ENCODE measurements around the gene MGA. TPM values are rescaled to one million over a fixed set of nuclear protein-coding genes. Genes with fewer than 3 reads are reported as not detected.

The MGA gene
- total RNA-seq, 1 donor from 2014 or later, result 65.2 TPM

DNA sequence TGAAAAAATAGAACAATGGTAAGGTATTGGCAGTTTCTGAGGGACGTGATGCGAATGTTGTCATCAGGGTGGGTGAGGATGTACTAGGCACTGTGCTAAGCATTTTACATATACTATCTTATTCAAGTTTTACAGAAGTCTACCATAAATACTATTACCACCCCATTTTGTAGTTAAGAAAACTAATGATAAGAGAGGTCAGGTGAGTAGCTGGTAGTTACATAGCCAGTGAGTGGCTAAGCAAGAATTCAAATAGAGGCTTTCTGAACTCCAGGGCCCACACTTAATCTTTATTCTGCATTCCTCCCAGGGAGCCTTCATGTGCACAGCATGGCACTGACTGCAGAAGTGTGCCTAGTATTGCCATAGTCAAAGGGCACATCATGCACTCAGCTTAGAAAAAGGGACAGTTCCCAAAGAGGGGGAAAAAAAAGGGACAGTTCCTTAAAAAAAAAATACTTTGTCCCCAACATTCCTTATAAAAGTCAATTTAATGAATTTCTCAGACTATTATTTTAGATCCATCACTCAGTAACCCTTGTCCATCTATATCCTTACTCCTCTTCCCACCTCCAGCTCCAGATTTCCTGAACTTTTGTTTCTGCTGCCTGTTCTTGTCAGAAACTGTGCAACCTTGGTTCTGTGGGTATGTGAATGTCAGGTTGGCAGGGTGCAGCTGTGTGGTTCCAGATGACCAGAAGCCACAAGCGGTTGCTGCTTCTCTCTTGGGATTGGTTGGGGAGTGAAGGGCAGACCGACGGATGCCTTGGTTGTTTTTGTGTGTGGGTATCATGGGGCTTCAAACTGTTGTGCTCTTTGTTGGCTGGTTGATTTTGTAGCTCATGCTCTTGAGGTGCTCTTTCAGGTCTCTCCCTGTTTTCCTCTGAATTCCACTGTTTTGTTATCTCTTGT lies 122.4 kb downstream of the MGA start:
- no peak for DNase-seq (ENCODE audit: low spot score)

DNA sequence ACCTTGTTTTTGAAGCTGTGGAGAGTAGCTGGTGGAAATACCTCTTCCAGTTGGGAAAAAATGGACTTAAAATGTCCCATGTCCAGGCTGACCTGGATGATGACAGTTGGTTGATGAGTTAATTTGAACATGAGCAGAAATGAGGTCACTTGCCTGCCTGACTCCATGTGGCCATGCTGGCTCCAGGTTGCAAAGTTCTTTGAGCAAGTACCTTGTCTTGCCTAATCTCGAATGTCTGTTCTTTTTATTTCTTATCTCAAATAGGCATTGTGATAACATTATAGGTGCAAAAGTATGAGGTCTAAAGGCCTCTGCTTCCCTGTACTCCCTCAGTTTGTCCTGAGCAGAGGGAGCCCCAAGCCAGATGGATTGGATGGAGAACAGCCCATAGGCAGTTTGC lies 123.1 kb downstream of the MGA start:
- DNase-seq (ENCODE audit: low spot score), result no peak

DNA sequence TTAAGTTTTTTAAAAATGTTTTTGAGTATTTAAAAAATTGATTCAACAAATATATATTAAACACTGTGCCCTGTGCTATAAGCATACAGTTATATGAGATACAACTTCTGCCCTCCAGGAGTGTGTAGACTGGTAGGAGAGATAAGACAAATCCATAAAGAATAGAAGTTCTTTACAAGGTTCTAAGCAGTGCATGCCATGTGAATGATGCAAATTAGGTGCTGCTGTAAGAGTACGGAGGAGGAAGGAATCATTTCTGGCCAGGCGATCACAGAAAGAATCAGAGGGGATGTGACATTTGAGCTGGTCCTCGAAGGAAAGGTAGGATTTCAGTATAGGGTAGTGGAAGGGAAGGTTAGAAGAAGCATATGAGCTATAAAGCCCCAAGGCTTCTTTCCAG lies 128.1 kb downstream of the MGA start:
- DNase-seq (ENCODE audit: low spot score), result no peak

DNA sequence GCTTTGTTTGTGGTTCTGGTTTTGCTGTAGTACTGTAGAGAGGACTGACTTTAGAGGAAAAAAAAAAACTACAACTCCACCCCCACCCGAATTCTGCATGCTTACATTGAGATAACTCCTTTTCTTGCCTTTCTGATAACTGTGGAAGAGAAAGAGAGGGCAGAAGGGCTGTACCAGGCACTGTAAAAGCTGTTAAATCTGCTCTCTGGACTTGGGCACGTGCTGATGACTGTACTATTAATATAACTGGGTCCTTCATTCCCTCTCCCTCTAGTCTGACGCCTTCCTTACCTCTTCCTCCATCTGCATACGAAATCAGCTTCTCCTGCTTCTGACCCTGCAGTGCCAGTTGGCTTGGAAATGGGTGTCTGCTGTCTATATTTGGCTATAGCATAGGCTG lies 129.0 kb downstream of the MGA start:
- no peak for DNase-seq (ENCODE audit: low spot score)

DNA sequence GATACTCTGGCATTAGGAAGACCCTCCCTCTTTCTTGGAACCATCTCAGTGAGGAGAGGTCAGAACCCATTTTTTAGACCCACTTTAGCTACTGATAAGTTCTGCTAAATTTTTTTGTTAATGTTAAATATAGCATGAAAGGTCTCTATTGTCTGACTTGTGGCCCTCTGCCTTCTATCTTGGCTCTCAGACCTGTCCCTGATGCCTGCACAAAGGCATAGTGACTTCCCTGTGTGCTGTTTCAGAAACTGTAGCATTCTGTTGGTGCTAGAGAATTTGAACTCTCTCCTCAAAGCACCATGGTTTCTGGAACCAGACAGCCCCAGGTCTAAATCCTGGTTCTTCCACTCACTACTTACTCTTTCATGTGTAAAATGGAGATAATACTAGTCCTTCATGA lies 129.5 kb downstream of the MGA start:
- no peak for DNase-seq (ENCODE audit: low spot score)

DNA sequence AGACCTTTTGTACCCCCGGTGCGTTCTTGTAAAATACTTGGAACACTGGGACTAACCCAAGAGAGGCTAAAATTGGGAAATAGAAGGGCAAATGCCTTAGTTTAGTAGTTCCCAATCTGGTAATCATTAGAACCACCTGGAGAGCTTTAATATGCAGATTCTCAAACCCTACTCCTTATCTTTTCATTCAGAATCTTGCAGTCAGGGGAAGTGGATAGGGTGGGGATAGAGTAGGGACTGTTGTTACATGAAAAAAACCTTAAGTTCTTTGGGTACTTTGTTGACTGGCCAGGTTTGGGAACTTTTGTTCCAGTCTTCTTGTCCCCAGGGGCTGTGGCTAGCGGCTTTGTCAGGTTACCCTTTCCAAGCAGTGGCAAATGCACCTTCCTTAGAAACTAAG lies 130.0 kb downstream of the MGA start:
- DNase-seq (ENCODE audit: low spot score), result no peak

DNA sequence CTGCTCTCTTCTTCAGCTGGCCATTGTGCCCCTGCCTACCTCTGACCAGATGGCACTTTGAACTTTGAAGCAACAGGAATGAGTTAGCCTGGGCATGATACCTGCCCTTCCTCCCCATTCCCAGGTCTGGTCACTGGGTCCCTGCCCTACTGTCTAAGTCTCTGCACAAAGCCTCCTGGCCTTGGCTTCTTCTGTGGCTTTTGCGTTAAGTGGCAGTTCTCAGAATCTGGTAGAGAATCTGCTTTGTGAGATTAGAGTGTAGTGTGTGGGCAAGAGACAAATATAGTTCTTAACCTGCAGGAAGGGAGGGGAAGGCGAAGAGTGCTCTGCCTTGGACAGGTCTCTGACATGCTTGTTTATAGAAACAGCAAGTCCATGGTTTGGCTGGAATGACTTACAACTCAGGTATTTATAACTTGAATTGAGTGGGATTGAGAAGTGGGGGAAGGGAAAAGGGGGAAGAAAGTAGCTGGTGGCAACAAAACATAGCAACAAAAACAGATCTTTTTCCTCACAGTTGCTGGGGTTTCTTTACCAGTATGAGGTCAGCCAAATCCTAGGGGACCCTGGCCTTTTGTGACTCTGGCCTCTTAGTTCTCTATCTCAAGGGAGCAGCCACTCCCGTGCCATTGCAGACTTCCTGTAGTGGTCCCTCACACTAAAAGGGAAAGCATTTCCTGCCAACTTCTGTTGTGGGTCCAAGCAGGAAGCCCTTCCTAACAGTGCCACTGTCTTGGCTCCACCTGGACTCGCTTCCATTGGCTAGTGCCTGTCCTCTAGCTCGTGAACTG lies 130.7 kb downstream of the MGA start:
- no peak for DNase-seq (ENCODE audit: low spot score)

DNA sequence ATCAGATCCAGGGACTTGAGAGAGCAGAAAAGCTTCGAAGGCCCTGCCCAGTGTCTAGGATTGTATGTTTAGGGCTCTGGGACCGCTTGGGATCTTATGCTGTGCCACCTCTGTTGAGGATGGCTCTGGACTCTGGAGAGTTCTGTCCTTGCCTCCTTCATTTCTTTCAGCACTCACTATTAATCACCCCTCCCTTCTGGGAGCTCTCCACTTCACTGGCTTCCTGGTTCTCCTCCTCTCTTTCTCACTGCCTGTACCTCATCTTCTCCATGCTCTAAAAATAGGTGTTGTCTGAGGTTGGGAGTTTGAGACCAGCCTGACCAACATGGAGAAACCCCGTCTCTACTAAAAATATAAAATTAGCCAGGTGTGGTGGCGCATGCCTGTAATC lies 131.3 kb downstream of the MGA start:
- no peak for DNase-seq (ENCODE audit: low spot score)

DNA sequence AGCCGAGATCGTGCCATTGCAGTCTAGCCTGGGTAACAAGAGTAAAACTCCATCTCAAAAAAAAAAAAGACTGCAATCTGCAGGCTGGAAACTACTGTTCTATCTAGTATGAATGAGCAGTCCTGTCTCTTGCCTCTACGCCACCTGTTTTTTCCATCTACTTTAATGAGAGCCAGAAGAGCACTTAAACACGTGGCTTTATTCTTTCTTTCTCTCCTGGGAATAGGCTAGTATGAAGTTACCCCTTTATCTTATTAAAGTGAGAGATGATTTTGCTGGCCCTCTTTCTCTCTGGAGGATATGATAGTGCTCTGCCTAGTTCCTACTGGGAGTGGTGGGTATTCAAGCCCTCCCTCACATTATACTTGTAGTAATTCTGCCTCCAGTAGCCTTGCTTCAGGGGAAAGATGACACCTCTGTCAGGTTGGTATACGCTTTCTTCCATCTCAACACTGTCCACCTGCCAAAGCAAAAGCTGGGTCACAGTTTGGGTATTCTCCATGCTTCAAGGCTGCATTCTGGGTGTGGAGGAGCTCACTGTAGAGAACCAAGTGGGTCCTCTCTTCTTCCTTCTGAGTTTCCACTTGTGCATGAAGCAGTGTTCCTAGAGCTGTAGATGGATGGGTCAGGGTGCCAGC lies 131.9 kb downstream of the MGA start:
- DNase-seq (ENCODE audit: low spot score), result no peak

DNA sequence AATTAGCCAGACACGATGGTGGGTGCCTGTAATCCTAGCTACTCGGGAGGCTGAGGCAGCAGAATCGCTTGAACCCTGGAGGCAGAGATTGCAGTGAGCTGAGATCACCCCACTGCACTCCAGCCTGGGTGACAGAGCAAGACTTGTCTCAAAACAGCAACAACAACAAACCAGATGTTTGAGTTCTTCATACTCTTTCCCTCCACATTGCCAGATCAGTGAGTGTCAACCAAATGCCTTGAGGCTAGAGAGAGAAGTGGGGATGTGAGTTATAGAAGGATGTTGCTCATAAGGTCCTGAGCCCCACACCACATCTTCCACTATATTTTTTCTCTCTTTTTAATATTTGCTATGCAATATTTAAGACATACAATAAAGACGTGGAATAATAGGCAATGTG lies 133.9 kb downstream of the MGA start:
- DNase-seq (ENCODE audit: low spot score), result no peak

DNA sequence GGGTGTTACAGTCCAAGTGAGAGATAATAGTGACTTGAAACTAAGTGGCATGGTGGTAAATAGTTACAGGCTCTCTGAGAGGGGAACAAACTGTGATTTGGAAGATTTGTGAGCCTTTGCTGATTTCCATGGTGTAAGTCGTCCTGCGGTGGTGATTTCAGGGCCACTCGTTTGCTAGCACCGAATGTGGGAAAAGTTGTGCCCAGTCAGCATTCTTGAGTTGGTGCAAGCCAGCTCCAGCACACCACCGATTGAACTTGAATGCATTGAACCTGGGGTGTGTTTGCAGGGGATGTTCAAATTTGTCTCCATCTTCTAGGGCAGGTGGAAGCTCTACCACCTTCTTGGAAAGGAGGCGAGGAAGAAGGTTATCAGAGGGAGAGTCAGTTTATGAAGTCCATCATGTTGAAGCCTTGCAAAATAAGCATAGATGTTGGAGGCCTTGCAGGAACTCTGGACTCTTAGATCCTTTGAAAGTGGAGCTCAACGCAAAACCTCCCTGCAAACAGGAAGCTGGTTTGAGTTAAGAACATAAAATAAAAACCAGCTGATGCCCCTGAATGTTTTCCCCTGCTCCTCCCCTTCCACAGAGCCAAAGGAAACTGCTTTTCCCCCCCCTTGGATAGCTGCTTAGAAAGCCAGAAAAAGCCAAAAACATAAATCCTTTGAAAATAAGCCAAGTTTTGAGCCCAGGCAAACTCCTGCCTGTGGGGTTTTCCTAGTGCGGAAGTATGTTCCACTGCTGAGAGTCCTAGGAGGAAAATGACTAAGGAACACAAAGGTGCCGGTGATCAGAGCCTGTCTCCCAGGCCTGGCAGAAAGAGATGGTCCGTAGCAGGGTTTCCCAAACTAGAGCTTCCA lies 136.0 kb downstream of the MGA start:
- no peak for DNase-seq (ENCODE audit: low spot score)

DNA sequence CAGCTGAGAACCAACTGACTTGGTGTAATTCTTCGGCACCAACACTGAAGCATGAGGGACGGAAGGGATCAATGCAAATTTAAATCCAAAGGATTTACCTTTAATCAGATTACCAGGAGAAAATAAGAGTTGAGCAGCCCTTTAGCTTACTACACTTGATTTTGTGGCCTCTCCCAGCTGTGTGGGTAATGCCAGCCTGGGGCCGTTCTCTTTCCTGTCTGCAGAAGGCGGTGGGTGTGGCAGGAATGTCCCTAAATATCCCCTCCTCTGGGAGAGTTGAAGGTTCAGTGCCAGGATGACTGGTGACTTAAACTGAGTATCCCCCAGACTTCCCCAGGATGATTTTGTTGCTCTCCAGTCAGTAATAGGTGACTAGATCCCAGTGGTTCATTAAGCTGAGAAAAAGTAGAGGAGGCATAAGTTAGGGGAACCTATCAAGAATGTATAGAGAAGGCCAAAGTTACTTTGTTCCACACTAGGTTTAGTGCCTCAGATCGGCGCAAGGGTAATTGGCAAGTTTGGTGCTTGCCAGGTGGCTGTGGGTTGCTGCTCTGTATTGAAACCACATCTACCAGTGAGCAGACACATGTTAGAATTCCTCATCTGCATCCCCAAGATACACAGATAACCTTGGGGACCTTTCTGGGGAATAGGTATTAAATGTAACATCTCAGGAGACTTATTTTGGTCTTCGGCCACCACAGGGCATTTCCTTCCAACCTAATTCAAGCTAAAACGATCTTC lies 137.2 kb downstream of the MGA start:
- DNase-seq (ENCODE audit: low spot score), result no peak

DNA sequence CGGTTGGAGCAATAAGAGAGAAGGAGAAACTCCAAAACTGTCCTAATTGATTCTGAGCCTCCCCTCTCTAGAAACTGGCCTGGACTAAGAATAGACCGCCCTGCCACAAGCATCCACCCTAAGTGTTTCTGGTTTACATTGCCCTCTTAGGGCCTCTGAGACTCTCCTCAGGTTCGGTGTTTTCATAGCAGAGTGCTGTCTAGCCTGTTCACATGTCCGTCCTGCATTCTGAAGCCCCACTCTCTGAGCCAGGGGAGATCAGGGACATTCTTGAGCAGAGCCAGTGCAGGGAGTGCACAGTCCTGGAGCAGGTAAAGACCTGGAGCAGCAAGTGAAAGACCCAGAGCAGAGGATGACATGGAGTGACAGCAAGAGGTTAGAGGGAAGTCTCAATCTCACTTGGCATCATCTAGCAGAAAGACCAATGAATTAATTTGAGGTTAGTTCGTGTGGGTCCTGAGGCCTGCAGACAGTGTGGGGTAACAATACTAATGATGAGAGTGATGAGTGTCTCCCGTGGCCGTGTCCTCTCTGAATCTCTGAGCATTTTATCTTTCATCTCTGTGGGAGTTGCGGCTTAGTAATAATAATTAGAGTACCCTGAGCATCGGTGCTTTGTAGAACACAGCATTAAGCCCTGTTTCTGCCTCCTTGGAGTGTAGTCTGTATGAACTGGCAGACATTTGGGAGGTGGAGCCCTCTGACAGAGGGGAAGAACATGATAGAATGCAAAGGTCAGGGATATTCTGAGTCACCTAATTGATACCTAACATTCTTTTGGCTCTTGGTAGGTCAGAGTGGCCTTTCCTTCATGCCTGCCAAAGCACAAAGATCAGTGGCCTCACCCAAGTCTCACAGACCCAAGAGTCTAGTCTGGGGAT lies 138.6 kb downstream of the MGA start:
- no peak for DNase-seq (ENCODE audit: low spot score)

DNA sequence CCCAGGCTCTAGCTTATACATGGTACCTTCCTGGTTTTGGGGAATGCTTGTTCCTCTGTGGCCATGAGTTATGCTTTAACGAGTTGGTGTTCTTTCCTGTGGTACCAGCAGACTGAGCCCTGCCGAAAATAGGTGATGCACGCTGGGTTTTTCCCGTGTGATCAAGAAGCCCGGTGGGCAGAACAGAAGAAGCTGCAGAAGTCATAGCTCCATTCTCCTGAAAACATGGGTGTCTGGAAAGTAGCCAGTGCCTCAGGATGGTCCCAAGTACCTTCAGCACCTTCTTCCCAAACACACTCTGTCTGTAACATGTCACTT lies 139.2 kb downstream of the MGA start:
- DNase-seq (ENCODE audit: low spot score), result no peak

DNA sequence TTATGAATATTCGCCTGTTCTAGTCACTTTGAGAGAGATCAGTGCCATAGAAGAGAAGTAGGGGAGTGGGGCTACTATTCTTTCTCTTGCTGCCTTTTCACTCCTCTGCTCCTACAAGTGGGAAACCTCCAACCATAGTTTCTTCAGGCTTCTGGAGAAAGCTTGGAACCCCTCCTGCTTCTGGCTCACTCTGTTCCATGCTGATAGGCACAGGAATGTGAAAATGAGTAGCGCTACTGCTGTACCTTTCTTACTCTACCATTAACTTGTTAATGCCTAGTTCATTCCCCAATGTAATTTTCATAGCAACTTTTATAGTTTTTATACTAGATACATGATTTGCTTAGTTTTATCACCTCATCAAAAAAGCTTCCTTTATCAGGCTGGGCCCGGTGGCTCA lies 141.0 kb downstream of the MGA start:
- no peak for DNase-seq (ENCODE audit: low spot score)

DNA sequence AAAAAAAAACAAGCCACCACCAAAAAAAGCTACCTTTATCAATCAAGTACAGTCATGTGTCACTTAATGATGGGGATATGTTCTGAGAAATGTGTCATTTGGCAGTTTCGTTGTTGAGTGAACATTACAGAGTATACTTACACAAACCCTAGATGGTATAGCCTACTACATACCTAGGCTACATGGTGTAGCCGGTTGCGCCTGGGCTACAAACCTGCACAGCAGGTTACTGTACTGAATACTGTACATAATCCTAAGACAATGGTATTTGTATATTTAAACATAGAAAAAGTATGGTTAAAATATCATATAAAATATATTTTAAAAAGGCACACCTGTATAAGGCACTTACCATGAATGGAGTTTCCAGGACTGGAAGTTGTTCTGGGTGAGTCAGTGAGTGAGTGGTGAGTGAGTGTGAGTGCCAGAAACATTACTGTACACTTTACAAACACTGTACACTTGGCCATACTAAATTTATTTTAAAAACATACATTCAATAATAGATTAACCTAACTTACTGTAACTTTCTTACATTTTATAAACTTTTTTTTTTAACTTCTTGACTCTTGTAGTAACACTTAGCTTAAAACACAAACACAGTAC lies 141.7 kb downstream of the MGA start:
- no peak for DNase-seq (ENCODE audit: low spot score)

DNA sequence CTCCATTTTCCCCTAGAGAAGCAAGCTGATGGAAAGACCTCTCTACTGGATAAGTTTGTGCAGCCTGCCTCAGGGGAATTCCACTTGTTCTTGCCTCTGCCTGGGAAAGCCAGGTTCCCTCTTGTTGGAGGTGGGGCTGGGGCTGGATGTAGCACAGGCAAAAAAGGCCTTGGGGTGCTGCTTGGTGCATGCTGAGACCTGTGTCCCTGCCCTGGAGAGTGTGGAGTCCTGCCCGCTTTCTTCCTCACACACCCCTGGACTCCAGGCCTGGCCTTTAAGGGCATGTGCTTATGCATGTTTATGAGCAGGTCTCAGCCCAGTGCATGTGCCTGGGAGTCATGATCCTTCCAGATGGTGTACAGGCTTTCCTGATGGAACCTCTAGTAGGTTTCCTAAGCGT lies 144.2 kb downstream of the MGA start:
- no peak for DNase-seq (ENCODE audit: low spot score)

DNA sequence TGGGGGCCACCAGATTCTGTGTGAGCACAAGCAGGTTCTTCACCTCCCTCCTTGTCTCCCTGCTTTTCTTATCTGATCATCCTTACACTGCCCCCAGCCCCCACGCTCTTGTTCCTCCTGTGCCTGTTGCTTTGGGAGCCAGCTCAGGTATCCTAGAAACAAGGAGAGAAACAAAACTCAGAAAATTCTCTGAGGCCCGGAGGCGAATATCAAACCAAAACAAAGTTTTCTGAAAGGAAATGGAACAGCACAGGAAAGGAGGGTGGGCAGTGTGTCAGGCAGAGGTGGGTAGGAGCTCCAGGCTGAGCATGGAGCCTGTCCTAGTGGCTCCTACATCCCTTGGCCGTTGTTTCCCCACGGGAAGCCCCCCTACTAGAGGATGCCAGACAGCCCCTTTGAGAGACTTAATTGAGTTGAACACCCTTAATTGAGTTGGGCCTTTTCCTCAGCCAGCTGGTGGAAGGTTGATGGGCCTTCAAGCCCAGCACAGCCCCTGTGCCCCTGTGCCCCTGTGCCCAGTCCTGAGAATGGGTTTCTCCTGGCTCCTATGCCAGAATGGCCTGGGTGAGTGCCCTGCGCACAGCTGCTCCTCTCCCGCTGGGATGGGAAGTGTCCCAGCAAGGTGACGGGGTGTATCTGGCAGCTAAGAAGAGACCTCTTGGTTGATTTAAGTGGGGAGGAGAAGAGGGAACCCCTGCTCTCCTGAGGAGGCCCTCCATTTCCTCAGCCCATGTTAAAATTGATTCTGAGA lies 144.9 kb downstream of the MGA start:
- DNase-seq (ENCODE audit: low spot score), result no peak

DNA sequence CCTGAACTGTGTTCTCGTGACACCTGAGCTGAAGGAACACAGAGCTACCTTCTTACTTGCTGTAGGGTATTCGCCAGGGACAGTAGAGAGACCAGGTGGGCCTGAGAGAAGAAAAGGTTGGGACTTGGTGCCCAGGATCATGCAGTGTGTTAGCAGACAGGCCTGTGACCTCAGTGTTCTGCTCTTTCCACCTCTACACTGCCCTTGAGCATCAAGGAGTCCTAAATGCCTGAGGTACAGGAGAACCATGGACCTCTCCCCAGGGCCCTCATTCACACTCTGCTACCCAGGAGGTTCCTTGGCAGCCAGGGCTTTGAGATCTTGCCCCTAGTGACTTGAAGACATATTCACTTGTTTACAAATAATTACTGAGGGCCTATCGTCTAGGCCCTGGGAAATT lies 145.5 kb downstream of the MGA start:
- no peak for DNase-seq (ENCODE audit: low spot score)

All from ureter (tissue), 1 donor.